Measurements from ENCODE around the gene TSPAN19.

TSPAN19 gene

DNA sequence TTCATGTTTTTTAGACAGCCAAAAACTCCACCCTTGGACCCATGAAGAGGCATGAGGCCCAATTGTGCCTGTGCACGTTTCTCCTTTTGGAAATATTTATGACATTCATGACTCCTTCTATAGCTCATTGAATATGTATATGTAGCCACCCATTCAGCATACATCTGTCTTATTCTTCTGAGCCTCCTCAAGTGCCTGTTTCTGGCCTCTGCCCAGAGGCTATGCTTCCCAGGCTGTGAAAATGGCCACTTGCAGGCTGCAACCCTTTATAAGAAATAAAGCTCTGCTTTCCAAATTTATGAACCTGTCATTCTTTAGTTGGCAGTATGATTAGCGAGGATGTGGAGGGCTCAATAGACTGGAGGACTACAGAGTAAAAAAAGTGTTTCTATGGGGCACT lies 35.3 kb downstream of the TSPAN19 start:
- no peak for DNase-seq (ENCODE audit: low read depth in 3 of 3)

DNA sequence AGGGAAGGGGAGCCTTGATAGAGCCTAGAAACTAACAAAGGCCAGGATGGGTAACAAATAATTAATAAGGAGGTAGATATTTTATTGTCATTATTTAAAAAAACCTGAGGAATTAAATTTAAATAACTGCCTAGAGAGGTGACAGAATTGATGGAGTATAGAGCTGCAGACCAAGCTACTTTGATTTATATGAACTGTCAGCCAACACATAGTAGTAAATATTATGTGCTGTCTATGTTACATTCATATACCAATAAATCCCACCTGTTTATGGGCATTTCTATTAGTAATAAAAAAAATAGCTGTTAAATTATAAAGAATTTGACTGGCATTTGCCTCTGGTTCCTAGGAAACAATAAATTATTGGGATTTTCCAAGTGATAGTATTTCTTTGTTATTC lies 37.7 kb downstream of the TSPAN19 start:
- DNase-seq (ENCODE audit: low read depth in 3 of 3), result no peak

DNA sequence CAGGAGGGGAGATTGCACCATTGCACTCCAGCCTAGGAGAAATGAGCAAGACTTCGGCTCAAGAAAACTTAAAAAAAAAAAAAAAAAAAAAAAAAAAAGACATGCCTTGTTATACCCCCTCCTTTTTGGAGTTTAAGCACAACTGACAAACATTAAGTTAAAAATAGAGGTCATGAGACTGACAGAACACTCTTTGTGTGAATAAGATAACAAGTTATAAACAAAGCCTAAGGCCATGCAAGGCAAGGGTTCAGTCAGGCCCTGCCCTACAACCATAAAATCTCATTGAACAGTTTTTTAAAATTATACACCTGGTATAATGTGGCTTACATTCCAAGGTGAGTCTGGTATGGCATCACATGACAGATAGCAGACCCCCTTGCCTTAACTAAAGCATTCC lies 39.3 kb downstream of the TSPAN19 start:
- DNase-seq (ENCODE audit: low read depth in 3 of 3), result no peak

DNA sequence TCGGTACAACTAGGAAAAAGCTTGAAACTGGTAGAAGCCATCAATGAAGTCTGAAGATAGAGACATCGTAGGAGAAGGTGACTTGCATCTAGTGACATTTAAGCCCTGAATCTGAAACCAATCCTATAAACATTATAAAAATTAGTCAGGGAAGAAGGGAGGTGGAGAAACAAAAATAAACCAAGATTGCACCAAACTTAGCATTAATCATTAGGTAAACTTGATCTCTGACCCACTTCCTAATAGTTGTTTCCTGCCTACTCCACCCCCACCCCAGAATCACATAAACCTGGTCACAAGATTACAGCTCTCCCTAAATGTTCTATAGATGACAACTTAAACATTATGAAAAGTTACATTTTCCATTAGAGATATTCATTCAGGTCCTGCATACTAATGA lies 40.4 kb downstream of the TSPAN19 start:
- DNase-seq (ENCODE audit: low read depth in 3 of 3), result no peak

DNA sequence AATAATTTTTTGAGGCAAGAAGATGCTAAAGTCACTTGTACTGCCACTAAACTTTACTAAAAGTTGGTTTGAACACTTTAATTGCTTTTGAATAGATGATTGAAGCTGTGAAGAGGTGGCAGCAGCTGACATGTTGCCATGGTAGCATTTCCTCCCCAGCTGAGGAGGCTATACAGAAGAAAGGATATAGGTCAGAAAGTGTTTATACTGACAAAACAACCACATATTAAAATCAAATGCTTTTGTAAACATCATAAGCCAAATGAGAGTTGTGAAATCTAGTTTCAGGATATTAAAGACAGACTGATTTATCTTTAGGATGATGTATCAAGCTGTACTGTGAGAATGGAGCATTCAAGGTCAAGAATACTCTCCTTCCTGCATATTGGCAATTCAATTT lies 41.7 kb downstream of the TSPAN19 start:
- no peak for DNase-seq (ENCODE audit: low read depth in 3 of 3)

DNA sequence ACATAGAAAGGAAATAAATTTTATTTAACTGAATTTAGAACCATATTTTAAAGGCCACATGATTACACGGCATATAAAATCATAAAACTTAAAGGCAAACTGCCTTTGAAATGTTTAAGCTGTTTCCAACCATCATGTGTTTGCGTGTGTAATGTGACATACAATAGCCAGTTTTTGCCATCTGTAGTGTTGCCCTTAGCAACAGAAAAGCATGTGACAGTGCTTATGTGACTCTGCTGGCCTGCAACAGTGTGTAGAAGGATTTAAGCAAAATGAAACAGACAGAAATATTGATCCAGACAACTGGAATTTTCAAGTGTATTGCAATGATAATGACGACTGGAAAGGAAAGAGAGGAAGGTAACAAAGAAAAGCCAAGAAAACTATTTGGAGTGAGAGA lies 49.5 kb downstream of the TSPAN19 start:
- DNase-seq (ENCODE audit: low read depth in 3 of 3), result no peak

DNA sequence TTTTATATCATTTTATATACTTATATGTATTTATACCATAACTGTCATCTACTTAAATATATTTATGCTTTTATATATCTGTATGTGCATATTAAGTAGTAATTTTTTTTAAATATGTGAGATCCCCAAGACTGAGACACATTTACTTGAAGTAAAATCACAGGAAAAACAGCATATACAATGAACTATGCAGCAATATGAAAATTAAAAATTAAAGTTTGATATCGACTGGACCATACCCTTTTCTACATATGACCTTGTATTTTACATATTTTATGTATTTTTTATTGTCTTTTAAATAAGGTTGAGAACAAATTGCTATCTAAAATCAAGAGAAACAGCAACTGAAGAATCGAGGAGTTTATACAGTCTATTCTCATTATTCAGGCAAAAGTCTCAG lies 50.0 kb downstream of the TSPAN19 start:
- DNase-seq (ENCODE audit: low read depth in 3 of 3), result no peak

DNA sequence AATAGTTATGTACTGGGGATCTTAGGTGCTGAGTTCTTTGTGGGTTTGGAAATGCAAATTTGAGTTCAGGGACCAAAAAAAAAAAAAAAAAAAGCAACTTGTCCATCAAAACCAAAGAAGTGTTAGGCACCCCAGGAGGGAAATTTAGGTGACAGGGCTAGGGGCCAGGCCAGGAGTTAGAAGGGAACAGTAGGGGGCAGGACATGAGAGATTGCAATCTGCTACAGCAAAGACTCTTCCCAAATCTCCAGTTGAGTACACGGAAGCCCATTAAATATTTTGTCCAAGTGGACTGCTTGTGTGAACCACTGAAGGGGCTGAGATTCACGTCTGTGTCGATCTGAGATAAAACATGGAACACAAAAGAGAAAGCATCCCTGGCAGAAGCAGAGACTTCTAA lies 52.8 kb downstream of the TSPAN19 start:
- DNase-seq (ENCODE audit: low read depth in 3 of 3), result no peak

DNA sequence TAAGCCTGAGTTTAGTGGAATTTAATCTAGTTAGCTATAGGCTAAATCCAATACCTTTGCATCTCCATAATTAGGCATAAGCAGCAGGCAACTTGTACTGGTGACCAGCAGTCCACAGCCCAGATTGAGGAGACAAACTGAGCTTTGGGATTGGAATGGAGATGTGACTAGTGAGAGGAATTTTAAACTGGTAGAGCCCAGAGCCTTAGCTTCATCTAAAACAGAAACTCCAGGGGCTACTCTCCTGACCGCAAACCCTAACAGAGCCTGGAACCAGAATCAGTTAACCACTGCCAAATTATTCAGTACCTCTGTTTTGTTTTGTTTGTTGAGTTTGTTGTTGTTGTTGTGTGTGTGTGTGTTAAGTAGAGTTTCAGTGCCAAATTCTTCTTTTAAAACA lies 53.2 kb downstream of the TSPAN19 start:
- DNase-seq (ENCODE audit: low read depth in 3 of 3), result no peak

DNA sequence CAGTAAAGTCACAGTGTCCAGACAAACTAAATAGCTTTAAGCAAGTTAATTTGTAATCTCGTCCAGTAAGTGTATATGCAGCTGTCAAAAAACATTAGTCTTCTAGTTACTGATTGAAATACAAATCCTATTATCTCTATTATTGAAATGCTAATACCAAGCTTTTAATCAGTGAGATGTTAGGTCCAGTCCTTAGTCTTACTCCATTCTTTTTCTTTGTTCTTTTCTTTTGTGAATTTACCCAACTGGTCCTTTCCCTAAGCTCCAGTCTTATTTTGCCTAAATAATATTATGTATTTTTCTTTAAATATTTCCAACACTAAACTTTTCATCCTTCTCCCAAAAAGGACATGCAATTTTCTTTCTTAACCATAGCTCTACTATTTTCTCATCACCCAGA lies 57.2 kb downstream of the TSPAN19 start:
- no peak for DNase-seq (ENCODE audit: low read depth in 3 of 3)

DNA sequence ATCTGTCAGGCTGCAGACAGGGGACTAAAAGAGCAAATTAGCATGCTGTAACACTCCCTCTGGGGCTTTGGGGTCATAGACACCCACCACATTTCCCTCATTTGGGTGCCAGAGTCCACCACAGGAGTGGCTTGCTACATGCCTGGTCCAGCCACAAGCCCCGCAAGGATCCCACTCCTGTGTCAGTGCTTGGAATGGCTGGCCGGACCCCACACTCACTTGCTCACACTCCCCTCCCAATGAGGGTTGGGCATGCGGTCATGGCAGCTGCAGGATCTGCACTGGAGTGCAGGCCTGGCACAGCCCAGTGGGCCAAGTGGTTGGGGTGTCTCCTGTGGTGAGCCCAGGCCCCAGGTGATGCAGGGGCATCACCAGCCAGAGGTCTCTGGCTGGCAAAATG lies 59.9 kb downstream of the TSPAN19 start:
- DNase-seq (ENCODE audit: low read depth in 3 of 3), result no peak

DNA sequence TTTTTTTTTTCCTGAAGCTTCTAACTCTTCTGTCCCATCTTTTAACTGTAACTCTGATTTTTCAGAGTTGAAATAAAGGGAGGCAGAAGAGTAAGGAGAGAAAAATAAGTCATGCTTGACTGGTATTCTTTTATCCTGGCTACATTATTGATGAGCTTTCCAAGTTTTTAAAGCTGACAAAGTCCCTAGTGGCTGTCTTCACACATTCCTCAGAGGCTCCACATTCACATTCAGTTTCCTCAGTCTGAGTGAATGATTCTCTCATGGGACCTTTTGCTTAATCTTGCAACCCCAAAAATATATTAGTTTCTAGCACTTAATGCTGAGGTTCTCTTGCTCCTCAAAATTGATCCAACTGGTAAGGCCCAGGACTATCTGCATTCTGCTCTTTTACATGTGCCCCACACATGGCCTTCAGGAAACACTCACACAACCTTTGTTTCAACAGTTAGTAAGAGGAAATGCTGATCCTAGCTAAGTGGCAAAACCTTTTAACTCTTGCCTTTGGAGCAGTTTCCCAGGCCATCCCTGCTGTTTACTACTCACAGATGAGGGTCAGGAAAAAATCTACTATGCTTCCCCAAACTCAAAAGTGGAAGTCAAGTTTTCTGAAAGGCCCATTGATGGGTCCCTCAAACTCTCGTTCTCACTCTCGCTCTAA lies 61.8 kb downstream of the TSPAN19 start:
- no peak for DNase-seq (ENCODE audit: low read depth in 3 of 3)

DNA sequence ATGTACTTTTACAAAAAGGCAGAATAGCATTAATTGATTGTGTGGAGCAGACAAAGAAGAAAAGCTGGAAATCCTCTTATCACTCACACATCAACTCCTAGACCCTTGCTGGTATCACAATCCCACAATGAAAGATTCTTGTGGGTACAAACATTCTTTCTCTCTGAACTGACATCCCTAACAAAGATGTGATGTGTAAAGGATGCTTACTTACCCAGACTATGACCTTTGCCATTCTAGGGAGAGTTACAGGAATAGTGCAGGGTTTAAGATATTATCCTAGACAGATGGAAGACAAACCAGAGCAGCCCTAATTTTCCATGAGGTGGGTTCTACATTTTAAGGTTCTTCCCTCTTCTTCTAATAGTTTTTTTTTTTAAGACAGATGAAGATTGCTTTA lies 63.1 kb downstream of the TSPAN19 start:
- DNase-seq (ENCODE audit: low read depth in 3 of 3), result no peak

DNA sequence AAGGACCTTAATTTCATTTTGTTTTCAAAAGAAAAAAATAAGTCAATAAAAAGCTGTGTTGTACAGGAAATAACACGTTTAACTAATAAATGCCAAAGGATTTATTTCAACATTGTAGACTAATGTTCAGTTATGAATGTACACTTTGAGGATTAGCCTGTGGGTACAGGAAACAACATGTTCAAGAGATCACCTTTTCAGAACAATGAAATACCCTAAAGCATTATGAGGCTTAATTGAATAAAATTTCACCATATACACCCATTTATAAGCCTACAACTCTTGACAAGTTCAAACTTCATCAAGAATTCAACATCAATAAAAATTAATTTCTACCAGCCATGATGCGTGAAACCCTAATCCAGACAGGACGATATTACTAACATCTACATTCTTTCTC lies 66.9 kb downstream of the TSPAN19 start:
- DNase-seq (ENCODE audit: low read depth in 3 of 3), result no peak

All from stimulated activated CD4-positive, alpha-beta T cell treated with anti-CD3 and anti-CD28 coated beads, TNF-alpha, amount 100 ng/mL, for 24 hours (primary cell).